Jurkat, Clone E6-1 (cell line): Measurements from ENCODE around the gene DYTN.

Experiments
- DNase-seq: peaks from one replicate; pipeline ENCODE4 v3.0.0-alpha.2; 2011; ENCODE audit warnings: low read depth, low spot score
- H3K4me3 ChIP-seq: 2 replicates; pipeline ENCODE4 v1.5.1; 2011; ENCODE audit warnings: mild to moderate bottlenecking, low read length, control low read depth, moderate library complexity

DYTN gene

GRCh38 chr2:206627632-206628031, 90.6 kb downstream of the DYTN start:
- H3K4me3 ChIP-seq: no peak overlapping the region
- no peak for DNase-seq

GRCh38 chr2:206626108-206626507, 92.1 kb downstream of the DYTN start:
- no peak overlapping the region for H3K4me3 ChIP-seq
- no peak for DNase-seq

GRCh38 chr2:206619011-206619410, 99.2 kb downstream of the DYTN start:
- DNase-seq: no peak
- no peak overlapping the region for H3K4me3 ChIP-seq

DNA sequence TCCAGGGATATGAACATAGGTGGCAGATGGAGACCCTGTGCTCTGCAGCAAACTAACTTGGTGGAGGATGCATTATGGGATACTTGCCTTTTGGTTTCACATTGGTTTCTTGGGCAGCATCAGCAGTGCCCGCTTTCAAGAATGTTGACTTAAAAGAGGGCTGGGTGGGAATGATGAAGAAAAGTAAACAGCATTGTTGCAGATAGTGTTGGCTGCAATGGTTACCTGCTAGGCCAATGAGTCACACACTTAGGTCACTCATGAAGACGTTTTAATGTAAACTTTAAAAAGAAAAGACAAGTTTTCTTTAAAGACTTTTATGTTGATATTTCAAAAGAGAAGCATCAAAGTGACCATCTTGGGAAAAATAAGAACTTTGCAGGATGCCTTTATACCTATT, 102.0 kb downstream of the DYTN start:
- no peak for DNase-seq
- H3K4me3 ChIP-seq: no peak overlapping the region

GRCh38 chr2:206615417-206616089, 102.6 kb downstream of the DYTN start:
- no peak overlapping the region for H3K4me3 ChIP-seq
- DNase-seq: no peak

DNA sequence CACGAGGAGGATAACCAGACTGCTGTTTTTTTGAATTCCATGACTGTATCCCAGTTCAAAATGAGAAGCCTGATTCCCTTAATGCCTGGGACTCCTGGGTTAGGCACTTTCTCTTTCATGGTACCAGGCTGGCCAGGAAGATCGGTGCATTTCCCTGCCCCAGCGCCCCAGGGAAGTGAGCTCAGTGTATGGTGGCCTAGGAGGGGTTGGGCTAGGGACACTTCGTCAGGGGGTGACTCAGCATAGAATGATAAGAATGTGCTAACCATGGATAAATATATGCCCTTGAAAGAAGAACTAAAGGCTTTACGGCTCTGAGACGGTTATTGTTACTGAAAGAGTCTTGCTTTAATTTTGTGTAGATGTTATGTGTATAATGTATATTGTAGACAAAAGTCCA, 103.4 kb downstream of the DYTN start:
- DNase-seq: no peak
- H3K4me3 ChIP-seq: no peak overlapping the region

DNA sequence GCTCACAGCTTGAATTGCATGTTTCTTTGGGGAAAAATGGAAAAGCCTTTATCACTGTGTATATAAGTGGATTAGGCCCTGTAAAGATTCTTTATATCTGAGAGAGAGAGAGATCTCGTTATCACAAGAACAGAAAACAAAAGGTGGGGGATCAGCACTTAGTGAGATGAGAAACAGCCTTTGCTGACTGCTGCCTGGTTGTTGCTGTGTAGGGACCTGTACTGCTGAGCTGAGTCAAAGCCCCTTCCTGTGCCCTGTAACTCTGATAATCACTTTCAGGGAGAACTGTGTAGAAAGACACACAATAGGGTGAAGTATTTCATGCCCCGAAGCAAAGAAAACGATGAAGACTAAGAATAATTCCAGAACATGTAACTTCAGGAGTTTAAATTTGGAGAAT, 106.5 kb downstream of the DYTN start:
- DNase-seq: no peak

DNA sequence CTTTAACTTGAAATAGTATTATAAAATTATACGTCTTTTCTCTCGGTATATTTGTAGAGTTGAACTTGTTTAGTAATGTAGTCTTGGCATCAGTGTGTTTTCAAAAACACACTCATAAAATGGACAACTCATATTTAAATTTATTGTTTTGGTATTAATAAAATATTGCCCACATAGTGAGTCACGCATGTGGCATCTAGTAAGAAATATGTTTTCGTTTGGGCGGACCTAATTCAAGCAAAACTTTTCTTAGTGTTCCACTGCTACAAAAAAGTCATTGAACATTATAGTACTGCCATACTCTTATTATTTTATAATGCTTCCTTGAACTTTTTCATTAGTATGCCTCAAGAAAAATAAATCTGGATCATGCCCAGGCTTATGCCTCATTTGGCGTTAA, 107.0 kb downstream of the DYTN start:
- DNase-seq: no peak
- no peak overlapping the region for H3K4me3 ChIP-seq

More for the DNA sequence above, 106.5 kb downstream of the DYTN start:
- H3K4me3 ChIP-seq: no peak overlapping the region

DNA sequence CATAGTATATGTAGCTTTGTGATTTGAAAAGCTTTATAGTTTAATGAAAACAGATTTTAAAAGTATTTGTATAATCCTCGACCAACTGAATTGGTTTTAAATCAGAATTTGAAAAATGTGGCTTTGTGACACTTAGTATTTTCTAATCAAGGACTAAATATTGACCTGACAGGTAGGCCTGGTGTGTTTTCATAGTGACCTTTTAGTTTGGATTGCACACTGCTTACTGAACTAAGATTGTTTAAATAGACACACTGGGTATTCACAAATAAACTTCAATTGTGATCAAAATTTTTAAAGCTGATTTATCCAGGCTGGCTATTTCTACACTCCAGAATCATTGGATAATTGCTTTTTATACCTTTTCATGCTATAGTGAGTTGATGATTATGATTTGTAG, 107.7 kb downstream of the DYTN start:
- H3K4me3 ChIP-seq: no peak overlapping the region
- DNase-seq: no peak

DNA sequence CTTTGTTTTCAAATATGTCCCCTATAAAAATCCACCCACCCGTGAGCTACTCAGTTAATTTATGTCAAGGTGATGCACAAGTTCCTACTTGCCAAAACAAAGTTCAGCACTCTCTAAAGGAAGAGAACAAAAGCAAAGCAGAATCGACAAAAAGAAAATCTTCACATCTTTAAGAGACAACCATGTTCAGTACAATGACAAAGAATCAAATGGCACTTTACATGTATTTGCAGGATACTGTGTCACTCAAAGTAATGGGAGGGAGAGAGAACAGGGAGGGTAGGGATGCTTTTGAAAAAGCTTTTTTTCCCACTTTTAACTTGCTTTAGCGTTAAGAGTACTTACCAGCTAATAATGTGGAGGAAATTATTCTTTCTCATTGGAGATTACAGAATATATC, 115.0 kb downstream of the DYTN start:
- no peak overlapping the region for H3K4me3 ChIP-seq
- no peak for DNase-seq
